Caco-2 (cell line): ENCODE results near the gene RTF1. TPM values are rescaled to one million over a fixed set of nuclear protein-coding genes. Genes with fewer than 3 reads are reported as not detected.

Source experiments
- BruUV-seq: library from RNA; stranded (reverse); fragments of 400-500 nt; replicated peaks from 2 replicates; lab custom pipeline; 2021; lab: Mats Ljungman, UMichigan
- CTCF ChIA-PET: fragments of 300-600 bp; sonication (Branson Sonifier 250); formaldehyde crosslinking; loops from one replicate; lab custom pipeline; 2022; ENCODE audit warnings: antibody characterized with exemption; lab: Charles Lee
- POLR2A ChIA-PET: fragments of 300-600 bp; sonication (Branson Sonifier 250); formaldehyde crosslinking; loops from one replicate; lab custom pipeline; 2022; ENCODE audit warnings: antibody characterized with exemption; lab: Charles Lee
- DNase-seq, 2 experiments: peaks; one replicate each; pipeline versions ENCODE4 v3.0.0 to v3.0.0-alpha.2; 2020 to 2022
- H3K27me3 ChIP-seq: replicated peaks from 2 replicates; pipeline ENCODE4 v1.6.0; 2011; ENCODE audit warnings: low read length; ENCODE audit not compliant: control insufficient read depth, insufficient read depth
- H3K36me3 ChIP-seq: 2 replicates; pipeline ENCODE4 v1.5.1; 2011; ENCODE audit warnings: low read length; ENCODE audit not compliant: control insufficient read depth, insufficient read depth
- H3K4me1 ChIP-seq: fragments of 250-450 bp; sonication (Bioruptor Pico); 2 replicates; pipeline ENCODE4 v1.5.1; 2020; ENCODE audit warnings: mild to moderate bottlenecking
- H3K4me3 ChIP-seq: 2 replicates; pipeline ENCODE4 v1.5.1; 2011; ENCODE audit warnings: low read depth, mild to moderate bottlenecking, control low read depth, low read length
- H3K9me3 ChIP-seq: fragments of 250-450 bp; sonication (Bioruptor Pico); 2 replicates; pipeline ENCODE4 v1.5.1; 2020; ENCODE audit warnings: mild to moderate bottlenecking, moderate library complexity
- H3K27ac Mint-ChIP-seq: one replicate; pipeline ENCODE4 v1.8.0; 2022; ENCODE audit warnings: mixed read lengths; ENCODE audit not compliant: unreplicated experiment
- H3K27me3 Mint-ChIP-seq: one replicate; pipeline ENCODE4 v1.8.0; 2022; ENCODE audit warnings: mixed read lengths; ENCODE audit not compliant: insufficient read depth, unreplicated experiment
- H3K36me3 Mint-ChIP-seq: one replicate; pipeline ENCODE4 v1.8.0; 2022; ENCODE audit warnings: mild to moderate bottlenecking, mixed read lengths; ENCODE audit not compliant: insufficient read depth, unreplicated experiment
- H3K4me1 Mint-ChIP-seq: one replicate; pipeline ENCODE4 v1.8.0; 2022; ENCODE audit warnings: low read depth, mixed read lengths; ENCODE audit not compliant: unreplicated experiment
- H3K4me3 Mint-ChIP-seq: one replicate; pipeline ENCODE4 v1.8.0; 2022; ENCODE audit warnings: mild to moderate bottlenecking, moderate library complexity, mixed read lengths; ENCODE audit not compliant: unreplicated experiment
- H3K9me3 Mint-ChIP-seq: one replicate; pipeline ENCODE4 v1.8.0; 2022; ENCODE audit warnings: mixed read lengths; ENCODE audit not compliant: unreplicated experiment
- intact Hi-C: fragments of 100-400 bp; cut with micrococcal nuclease; formaldehyde crosslinking; loops from one replicate; pipeline ENCODE4 v1.10.0; 2022; ENCODE audit not compliant: unreplicated experiment
- total RNA-seq: library from RNA; stranded (reverse); gene quantifications from 2 replicates; pipeline ENCODE4 v1.2.3, GENCODE V29; 2022
- TF ChIP-seq, protein P1 (sequence below), 2 experiments: fragments of 200-600 bp in 1 of 2; IDR thresholded peaks; 1 replicate in 1 of 2; 2 replicates in 1 of 2; pipeline versions ENCODE4 v1.5.1 to v1.8.0; 2011 to 2022; ENCODE audit warnings: antibody characterized with exemption in 1 of 2, control low read depth in 1 of 2, inconsistent platforms in 1 of 2, low read depth in 1 of 2, low read length in 1 of 2, mild to moderate bottlenecking in 1 of 2, moderate library complexity in 1 of 2; ENCODE audit not compliant: insufficient read depth in 1 of 2, severe bottlenecking in 1 of 2, unreplicated experiment in 1 of 2

Gene RTF1
- total RNA-seq, 1 experiment from 2014 or later: 40.8 TPM

DNA sequence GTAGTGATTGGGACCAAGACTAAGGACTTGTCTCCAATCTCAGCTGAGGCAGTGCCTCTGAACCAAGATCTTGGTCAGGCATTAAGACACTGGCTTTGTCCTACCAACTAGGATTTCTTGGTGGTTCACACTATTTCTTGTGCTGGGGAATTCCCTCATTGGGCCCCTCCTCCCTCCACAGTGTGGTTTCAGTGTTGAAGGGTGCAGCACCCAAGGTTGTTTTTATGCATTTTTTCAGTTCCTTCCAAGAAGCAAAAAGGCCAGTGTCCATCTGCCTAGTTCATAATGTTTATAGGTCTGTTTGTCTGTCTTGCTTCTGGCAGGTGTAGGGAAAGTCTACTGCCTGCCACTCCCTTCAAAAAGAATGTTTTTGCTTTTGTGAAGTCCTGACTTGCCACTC is 66.2 kb downstream of the RTF1 start:
- ChIA-PET POLR2A (interaction anchor here (0.6 kb wide), 1 partner anchor 677 kb away, joined by 4 read pairs; no protein-coding TSS in a partner anchor), CTCF (no interaction called here)
- Histone ChIP-seq H3K36me3 (no peaks in the 10 kb centered on the region; the same call in none of the 2 replicates), H3K4me3 (no peak overlapping the region), H3K9me3 (no peaks in the 10 kb centered on the region), H3K27me3 (no peaks in the 10 kb centered on the region), H3K4me1 (peaks cover 14% of the 10 kb centered on the region)
- TF ChIP-seq, protein P1, sequence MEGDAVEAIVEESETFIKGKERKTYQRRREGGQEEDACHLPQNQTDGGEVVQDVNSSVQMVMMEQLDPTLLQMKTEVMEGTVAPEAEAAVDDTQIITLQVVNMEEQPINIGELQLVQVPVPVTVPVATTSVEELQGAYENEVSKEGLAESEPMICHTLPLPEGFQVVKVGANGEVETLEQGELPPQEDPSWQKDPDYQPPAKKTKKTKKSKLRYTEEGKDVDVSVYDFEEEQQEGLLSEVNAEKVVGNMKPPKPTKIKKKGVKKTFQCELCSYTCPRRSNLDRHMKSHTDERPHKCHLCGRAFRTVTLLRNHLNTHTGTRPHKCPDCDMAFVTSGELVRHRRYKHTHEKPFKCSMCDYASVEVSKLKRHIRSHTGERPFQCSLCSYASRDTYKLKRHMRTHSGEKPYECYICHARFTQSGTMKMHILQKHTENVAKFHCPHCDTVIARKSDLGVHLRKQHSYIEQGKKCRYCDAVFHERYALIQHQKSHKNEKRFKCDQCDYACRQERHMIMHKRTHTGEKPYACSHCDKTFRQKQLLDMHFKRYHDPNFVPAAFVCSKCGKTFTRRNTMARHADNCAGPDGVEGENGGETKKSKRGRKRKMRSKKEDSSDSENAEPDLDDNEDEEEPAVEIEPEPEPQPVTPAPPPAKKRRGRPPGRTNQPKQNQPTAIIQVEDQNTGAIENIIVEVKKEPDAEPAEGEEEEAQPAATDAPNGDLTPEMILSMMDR (IDR thresholded peaks at IDR 0.05; ENCODE audit: insufficient read depth in 1 of 2, low read depth in 1 of 2, low read length in 1 of 2, severe bottlenecking in 1 of 2, unreplicated experiment in 1 of 2): no peak
- no peaks in the 10 kb centered on the region for H3K4me1 Mint-ChIP-seq
- no peak overlapping the region for H3K4me3 Mint-ChIP-seq
- H3K9me3 Mint-ChIP-seq: no peaks in the 10 kb centered on the region
- no peak for DNase-seq
- no TSS peak for BruUV-seq
- H3K27ac Mint-ChIP-seq: no peak overlapping the region
- peaks cover 49% of the 10 kb centered on the region for H3K36me3 Mint-ChIP-seq
- H3K27me3 Mint-ChIP-seq: no peaks in the 10 kb centered on the region
- intact Hi-C loops: no loop called here

DNA sequence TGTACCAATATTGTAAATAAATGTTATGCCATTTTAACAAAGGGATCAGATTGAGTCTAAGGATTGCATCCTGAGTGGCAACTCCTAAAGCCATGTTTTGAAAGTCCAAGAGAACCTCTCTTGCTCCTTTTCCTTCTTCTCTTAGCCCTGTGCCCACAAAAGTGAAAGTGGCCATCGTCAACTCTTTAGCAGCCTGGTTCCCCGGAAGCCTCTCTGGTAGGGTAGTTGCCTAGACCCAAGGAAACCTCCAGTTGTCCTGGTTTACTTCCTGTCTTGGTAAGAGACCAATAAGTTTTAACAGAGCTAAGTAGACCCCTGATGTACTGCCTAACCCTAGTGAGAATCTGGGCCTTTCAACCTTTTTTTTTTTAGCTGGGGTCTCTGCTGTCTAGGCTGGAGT is 66.6 kb downstream of the RTF1 start:
- no peak overlapping the region for H3K4me3 Mint-ChIP-seq
- ChIA-PET POLR2A (no interaction called here), CTCF (no interaction called here)
- H3K27ac Mint-ChIP-seq: no peak overlapping the region
- DNase-seq: no peak
- TF ChIP-seq, protein P1 (IDR thresholded peaks at IDR 0.05; ENCODE audit: insufficient read depth in 1 of 2, low read depth in 1 of 2, low read length in 1 of 2, severe bottlenecking in 1 of 2, unreplicated experiment in 1 of 2): no peak
- intact Hi-C loops: no loop called here
- no TSS peak for BruUV-seq
- H3K27me3 ChIP-seq: no peaks in the 10 kb centered on the region
- H3K27me3 Mint-ChIP-seq: no peaks in the 10 kb centered on the region
- H3K9me3 Mint-ChIP-seq: no peaks in the 10 kb centered on the region
- H3K36me3 Mint-ChIP-seq: peaks cover 47% of the 10 kb centered on the region
- H3K9me3 ChIP-seq: no peaks in the 10 kb centered on the region
- no peak overlapping the region for H3K4me3 ChIP-seq
- peaks cover 14% of the 10 kb centered on the region for H3K4me1 ChIP-seq
- H3K36me3 ChIP-seq: no peaks in the 10 kb centered on the region; the same call in none of the 2 replicates
- H3K4me1 Mint-ChIP-seq: no peaks in the 10 kb centered on the region

DNA sequence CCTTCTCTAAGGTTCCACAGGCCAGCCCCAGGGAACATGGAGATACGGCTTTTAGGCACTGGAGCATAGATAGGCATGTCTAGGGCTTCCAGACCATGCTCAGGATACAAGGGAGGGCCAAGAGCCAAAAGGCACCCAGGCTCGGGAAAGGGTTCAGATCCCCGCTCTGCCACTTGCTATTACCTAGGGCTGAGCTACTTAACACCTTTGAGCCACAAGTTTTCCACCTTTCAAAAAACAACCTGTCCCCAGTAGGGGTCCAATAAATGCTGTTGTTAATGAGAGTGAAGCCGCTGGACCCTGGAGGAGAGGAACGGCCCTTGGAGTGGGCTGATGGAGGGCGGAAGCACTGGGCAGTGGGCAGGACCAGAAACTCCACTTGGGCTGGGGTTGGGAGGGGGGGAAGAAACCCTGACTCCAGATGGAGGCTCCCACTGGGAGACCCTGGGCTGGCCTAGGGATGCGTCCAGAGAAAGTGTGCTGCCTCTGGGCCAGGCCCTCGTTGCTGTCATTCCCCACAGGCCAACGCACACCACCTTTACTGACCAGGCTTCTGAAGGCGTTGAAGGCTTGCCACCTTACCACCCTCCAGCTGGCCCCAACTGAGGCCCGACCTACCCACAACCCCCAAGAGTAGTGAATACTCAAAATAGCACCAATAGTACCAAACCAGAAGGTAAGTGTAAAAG is 68.2 kb downstream of the RTF1 start:
- no peak overlapping the region for H3K27ac Mint-ChIP-seq
- no peak for DNase-seq
- Histone ChIP-seq H3K27me3 (no peaks in the 10 kb centered on the region), H3K36me3 (no peaks in the 10 kb centered on the region; the same call in 1 of the 2 replicates), H3K9me3 (no peaks in the 10 kb centered on the region), H3K4me1 (peaks cover 10% of the 10 kb centered on the region), H3K4me3 (no peak overlapping the region)
- H3K4me1 Mint-ChIP-seq: no peaks in the 10 kb centered on the region
- BruUV-seq: no TSS peak
- peaks cover 32% of the 10 kb centered on the region for H3K36me3 Mint-ChIP-seq
- CTCF ChIA-PET: no interaction called here
- H3K4me3 Mint-ChIP-seq: no peak overlapping the region
- POLR2A ChIA-PET: no interaction called here
- intact Hi-C loops: no loop called here
- TF ChIP-seq, protein P1 (IDR thresholded peaks at IDR 0.05; ENCODE audit: insufficient read depth in 1 of 2, low read depth in 1 of 2, low read length in 1 of 2, severe bottlenecking in 1 of 2, unreplicated experiment in 1 of 2): no peak
- no peaks in the 10 kb centered on the region for H3K9me3 Mint-ChIP-seq
- H3K27me3 Mint-ChIP-seq: no peaks in the 10 kb centered on the region
